K562 (cell line): ENCODE measurements around the gene OGDH. TPM values are rescaled to one million over a fixed set of nuclear protein-coding genes. Genes with fewer than 3 reads are reported as not detected.

Source experiments
- ATAC-seq: fragments of 200-7000 bp; cut with Tn5 transposase; 3 replicates; pipeline ENCODE4 v1.9.1; 2020; ENCODE audit warnings: moderate library complexity
- BruUV-seq: library from RNA; stranded (reverse); fragments of 400-500 nt; replicated peaks from 2 replicates; lab custom pipeline; 2021; lab: Mats Ljungman, UMichigan
- CTCF ChIA-PET: fragments of 300-600 bp; formaldehyde crosslinking; extraction: SDS; loops from one replicate; lab custom pipeline; 2021; ENCODE audit warnings: low intra/inter-chr PET ratio; lab: Yijun Ruan, JAX
- POLR2A ChIA-PET: fragments of 300-600, 350-650 bp; sonication (Branson Sonifier 250); formaldehyde crosslinking; extraction: SDS; loops from one replicate; lab custom pipeline; 2021; ENCODE audit warnings: antibody characterized with exemption, inconsistent platforms; lab: Yijun Ruan, JAX
- DNase-seq, 4 experiments: peaks; one replicate each; pipeline versions ENCODE4 v3.0.0 to v3.0.0-alpha.2; 2011 to 2018; ENCODE audit warnings: low spot score in 3 of 4, mixed read lengths in 3 of 4; ENCODE audit errors: extremely low read depth in 1 of 4
- FAIRE-seq: peaks from 2 replicates; lab custom pipeline; 2011; peaks lifted over from hg19 to GRCh38; lab: Jason Lieb, UNC
- H2AFZ ChIP-seq: 2 replicates; pipeline ENCODE4 v1.6.0; 2011; ENCODE audit warnings: low read depth, low read length, control low read depth, inconsistent platforms
- H3K27ac ChIP-seq: fragments of 200-600 bp; 3 replicates; pipeline ENCODE4 v1.8.0; 2011; ENCODE audit warnings: low read depth, mild to moderate bottlenecking, control low read depth, inconsistent platforms, low read length, moderate library complexity, mixed read lengths; ENCODE audit errors: extremely low read depth
- H3K27me3 ChIP-seq, 2 experiments: fragments of 300-600 bp in 1 of 2; 2 replicates in 1 of 2; 3 replicates in 1 of 2; pipeline versions ENCODE4 v1.6.0 to v1.8.0; 2011; ENCODE audit warnings: inconsistent platforms in 2 of 2, low read length in 2 of 2, mild to moderate bottlenecking in 1 of 2, mixed read lengths in 1 of 2, moderate library complexity in 1 of 2; ENCODE audit not compliant: control insufficient read depth in 2 of 2, insufficient read depth in 2 of 2
- H3K36me3 ChIP-seq: fragments of 300-600 bp; 3 replicates; pipeline ENCODE4 v1.8.0; 2011; ENCODE audit warnings: mild to moderate bottlenecking, low read length, inconsistent platforms; ENCODE audit not compliant: control insufficient read depth, insufficient read depth
- H3K4me1 ChIP-seq, 2 experiments: fragments of 200-600 bp in 1 of 2; replicated peaks in 1 of 2; 2 replicates in 1 of 2; 3 replicates in 1 of 2; pipeline versions ENCODE4 v1.5.1 to v1.8.0; 2011; ENCODE audit warnings: inconsistent platforms in 2 of 2, low read length in 2 of 2, mild to moderate bottlenecking in 1 of 2, mixed read lengths in 1 of 2, moderate library complexity in 1 of 2; ENCODE audit not compliant: control insufficient read depth in 2 of 2, insufficient read depth in 2 of 2
- H3K4me2 ChIP-seq: 2 replicates; pipeline ENCODE4 v1.6.1; 2011; ENCODE audit warnings: low read length, control low read depth, inconsistent platforms, mixed read lengths; ENCODE audit not compliant: insufficient read depth
- H3K4me3 ChIP-seq: fragments of 200-600 bp; sonication (generic), shearing (Covaris generic); 2 replicates; pipeline ENCODE4 v1.5.1; 2016; ENCODE audit warnings: control low read depth, inconsistent platforms
- H3K79me2 ChIP-seq: fragments of 200-600 bp; 3 replicates; pipeline ENCODE4 v1.8.0; 2011; ENCODE audit warnings: low read length, inconsistent platforms; ENCODE audit not compliant: control insufficient read depth, insufficient read depth
- H3K9ac ChIP-seq, 2 experiments: 2 replicates each; pipeline versions ENCODE4 v1.6.0 to v1.6.1; 2011; ENCODE audit warnings: low read depth in 2 of 2, low read length in 2 of 2, control low read depth in 1 of 2, inconsistent platforms in 1 of 2, mild to moderate bottlenecking in 1 of 2, mixed read lengths in 1 of 2; ENCODE audit not compliant: insufficient read depth in 1 of 2
- H3K9me1 ChIP-seq: one replicate; pipeline ENCODE4 v1.6.0; 2011; ENCODE audit warnings: inconsistent platforms, mild to moderate bottlenecking, low read length, moderate library complexity; ENCODE audit not compliant: control insufficient read depth, insufficient read depth
- H3K9me3 ChIP-seq: replicated peaks from 2 replicates; pipeline ENCODE4 v1.5.1; 2011; ENCODE audit warnings: low read depth, low read length, inconsistent platforms; ENCODE audit not compliant: control insufficient read depth, insufficient read depth
- H4K20me1 ChIP-seq: replicated peaks from 2 replicates; pipeline ENCODE4 v1.6.1; 2011; ENCODE audit warnings: low read length, inconsistent platforms, mixed read lengths; ENCODE audit not compliant: control insufficient read depth, insufficient read depth
- ATF7 ChIP-seq: fragments of 450-650 bp; IDR thresholded peaks from 2 replicates; pipeline ENCODE4 v1.7.1; 2014; ENCODE audit warnings: mild to moderate bottlenecking, moderate library complexity
- CEBPB ChIP-seq: fragments of 450-650 bp; IDR thresholded peaks from 2 replicates; pipeline ENCODE4 v1.6.1; 2016; ENCODE audit warnings: missing genetic modification characterization, missing compliant biosample characterization
- CREM ChIP-seq: IDR thresholded peaks from 2 replicates; pipeline ENCODE4 v1.6.1; 2014; ENCODE audit warnings: antibody characterized with exemption, low read depth
- MIER1 ChIP-seq: fragments of 450-650 bp; IDR thresholded peaks from 2 replicates; pipeline ENCODE4 v1.6.1; 2016; ENCODE audit warnings: antibody characterized with exemption, mild to moderate bottlenecking, low read depth
- PHF8 ChIP-seq: fragments of 200-600 bp; sonication (generic); IDR thresholded peaks from 2 replicates; pipeline ENCODE4 v1.6.1; 2012; ENCODE audit warnings: mixed run types, mild to moderate bottlenecking, inconsistent platforms, low read length, moderate library complexity, borderline replicate concordance
- RBBP5 ChIP-seq: fragments of 200-600 bp; sonication (generic); IDR thresholded peaks from 2 replicates; pipeline ENCODE4 v1.6.1; 2012; ENCODE audit warnings: borderline replicate concordance, mild to moderate bottlenecking, low read length, control low read depth, inconsistent platforms; ENCODE audit not compliant: insufficient read depth, poor library complexity, severe bottlenecking
- RUNX1 ChIP-seq: sonication (generic); IDR thresholded peaks from 2 replicates; pipeline ENCODE4 v1.6.1; 2016; ENCODE audit warnings: antibody characterized with exemption, low read depth
- ZNF408 ChIP-seq: fragments of 250-450 bp; sonication (Bioruptor Pico); IDR thresholded peaks from 2 replicates; pipeline ENCODE4 v1.4.0; 2020; ENCODE audit warnings: low read depth, mild to moderate bottlenecking, moderate library complexity
- WGBS: fragments of 100-300 bp; shearing (Covaris generic); methylation state at CpG from one replicate; pipeline ENCODE4 v1.1.6; 2016; ENCODE audit warnings: low coverage, mixed read lengths; ENCODE audit not compliant: insufficient coverage; ENCODE audit errors: missing lambda C conversion rate; 5-methylcytosine and 5-hydroxymethylcytosine counted together
- in situ Hi-C: fragments of 300-500 bp; cut with MboI; formaldehyde crosslinking; loops from 4 replicates; pipeline ENCODE4 v1.15.0; 2018; ENCODE audit warnings: inconsistent platforms, mixed read lengths
- intact Hi-C: fragments of 100-400 bp; cut with micrococcal nuclease; formaldehyde crosslinking; loops from 2 replicates; pipeline ENCODE4 v1.14.2; 2022
- polyA plus RNA-seq, 8 experiments: library from polyadenylated mRNA; depleted of rRNA in 4 of 8; stranded (reverse) in 5 of 8; unstranded in 3 of 8; fragments of >200 nt; fragmentation: Nextera tagmentation in 2 of 8; fragmentation: Illumina TruSeq in 1 of 8; extraction: Ambion mirVana in 2 of 8; extraction: Trizol in 1 of 8; gene quantifications; 2 replicates each; pipeline versions ENCODE4 v1.2.1 to v1.2.3, GENCODE V29; 2011 to 2014; ENCODE audit warnings: inconsistent platforms in 1 of 8, missing spikeins in 1 of 8
- total RNA-seq, 7 experiments: library from RNA; depleted of rRNA in 6 of 7; stranded (reverse); fragments of >200 nt in 6 of 7; fragmentation: Illumina TruSeq in 2 of 7; extraction: Trizol in 2 of 7; gene quantifications; 2 replicates each; pipeline versions ENCODE4 v1.2.1 to v1.2.3, GENCODE V29; 2011 to 2021; ENCODE audit warnings: low replicate concordance in 1 of 7
- TF ChIP-seq, protein P1 (sequence below), 2 experiments: fragments of 200-800 bp in 1 of 2; sonication (Bioruptor generic) in 1 of 2; sonication (generic) in 1 of 2; formaldehyde crosslinking in 1 of 2; IDR thresholded peaks in 1 of 2; conservative IDR thresholded peaks in 1 of 2; 2 replicates each; pipeline versions ENCODE4 v1.5.0 to v1.6.1; 2016 to 2020; ENCODE audit warnings: missing compliant biosample characterization in 1 of 2, missing genetic modification characterization in 1 of 2, missing genetic modification reagents in 1 of 2
- TF ChIP-seq, protein P2 (sequence below): fragments of 250-450 bp; sonication (Bioruptor Pico); IDR thresholded peaks from 2 replicates; pipeline ENCODE4 v1.5.0; 2021; ENCODE audit warnings: mild to moderate bottlenecking, moderate library complexity

The OGDH gene
- total and polyA plus RNA-seq, 9 of the 15 experiments (the other 6 are each of a cell fraction or from before 2014, with no cell fraction given) = 3.1 to 80.3 (median 23.5) TPM

DNA sequence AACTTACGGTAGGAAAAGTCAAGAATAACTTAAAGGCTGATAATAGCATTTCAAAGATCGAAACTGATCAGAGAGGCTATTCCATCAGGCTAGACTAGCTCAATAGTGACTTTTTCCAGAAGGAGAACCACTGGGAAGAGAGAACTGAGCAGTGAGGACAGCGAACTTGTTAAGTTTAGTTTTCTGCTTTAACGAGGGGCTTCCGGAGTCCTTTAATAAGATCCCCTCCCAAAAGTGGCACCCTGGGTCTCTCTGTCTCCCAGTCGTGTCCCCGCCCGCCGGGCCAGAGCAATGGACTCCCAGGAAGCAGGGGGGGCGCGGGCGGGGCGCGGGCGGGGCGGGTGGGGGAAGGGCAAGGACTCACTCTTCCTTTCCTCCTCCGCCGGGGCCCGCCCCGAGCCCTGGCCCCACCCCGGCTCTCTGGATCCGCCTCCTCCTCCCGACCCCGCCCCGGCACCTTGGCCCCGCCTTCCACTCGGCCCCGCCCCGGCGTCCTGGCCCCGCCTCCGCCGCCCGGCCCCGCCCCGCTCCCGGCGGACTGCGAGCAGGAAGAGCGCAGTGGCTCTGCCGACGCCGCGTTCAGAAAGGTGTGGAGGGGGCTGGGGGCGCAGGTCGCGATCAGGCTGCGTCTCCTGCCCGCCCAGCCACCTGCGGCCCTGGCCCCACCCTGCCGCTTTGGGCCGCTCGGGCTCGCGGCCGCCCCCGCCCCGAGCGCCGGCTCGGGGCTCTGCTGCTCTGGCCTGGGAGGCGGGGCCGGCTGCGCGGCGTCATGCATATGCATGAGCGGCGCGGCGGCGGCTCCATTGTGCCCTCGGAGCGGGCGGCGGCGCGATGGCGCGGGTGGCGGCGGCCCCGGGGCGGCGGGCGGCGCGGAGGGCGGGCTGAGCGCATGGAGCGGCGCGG lies 141.9 kb downstream of the OGDH start, which contains the start of gene ZMIZ2:
TSS of gene ZMIZ2 (plus strand) at position 803 of the 903 bp plus-strand sequence. CDS start 7,403 bp downstream, outside the sequence.
- Histone ChIP-seq H3K79me2 (peaks cover 36% of the 10 kb centered on the region), H3K36me3 (peaks cover 19% of the 10 kb centered on the region; the same call in 2 of the 3 replicates), H3K27me3 (no peaks in the 10 kb centered on the region), H3K9me3 (no peaks in the 10 kb centered on the region), H3K4me3 (peak within 1 kb of the TSS; percentile 76), H3K27ac (peak within 1 kb of the TSS; percentile 96), H3K9ac (peak within 1 kb of the TSS; percentile 89 to 97), H3K9me1 (no peaks in the 10 kb centered on the region), H3K4me2 (peak within 1 kb of the TSS; percentile 90), H4K20me1 (peaks cover 8% of the 10 kb centered on the region), H2AFZ (peak within 1 kb of the TSS; percentile 94), H3K4me1 (peaks cover 26 to 33% of the 10 kb centered on the region in 2 experiments; a peak in 4 of 5 replicates)
- FAIRE-seq = peak; percentile 78
- DNase-seq = peak; percentile 90 to 98 (median 98)
- ChIA-PET CTCF (no interaction called here), POLR2A (interaction anchor here (0.7 to 1.9 kb wide), 4 partner anchors 10 to 100 kb away, joined by 3 to 7 read pairs (median 4); partner anchors contain the start of gene H2AZ2)
- WGBS = under 1% methylated on average over 24 of the region's 92 CpGs
- ATAC-seq = peak; percentile 90
- in situ Hi-C loops = no loop called here
- intact Hi-C loops = loop anchor here (5.0 to 10.0 kb wide), 2 partner anchors 49 to 97 kb away; partner anchors contain the start of genes H2AZ2 and PPIA
- BruUV-seq = no TSS peak
- no peak for TF ChIP-seq MIER1
- no peak for TF ChIP-seq ZNF408 (CRISPR knock-in tag)
- TF ChIP-seq CREM = peak; percentile 64
- TF ChIP-seq PHF8 = peak; percentile 86
- TF ChIP-seq RBBP5 = peak; percentile 45
- TF ChIP-seq ATF7 = peak; percentile 46; the same call in 1 of the 2 replicates
- TF ChIP-seq CEBPB = peak; percentile 51; the same call in 1 of the 2 replicates
- TF ChIP-seq, protein P1, sequence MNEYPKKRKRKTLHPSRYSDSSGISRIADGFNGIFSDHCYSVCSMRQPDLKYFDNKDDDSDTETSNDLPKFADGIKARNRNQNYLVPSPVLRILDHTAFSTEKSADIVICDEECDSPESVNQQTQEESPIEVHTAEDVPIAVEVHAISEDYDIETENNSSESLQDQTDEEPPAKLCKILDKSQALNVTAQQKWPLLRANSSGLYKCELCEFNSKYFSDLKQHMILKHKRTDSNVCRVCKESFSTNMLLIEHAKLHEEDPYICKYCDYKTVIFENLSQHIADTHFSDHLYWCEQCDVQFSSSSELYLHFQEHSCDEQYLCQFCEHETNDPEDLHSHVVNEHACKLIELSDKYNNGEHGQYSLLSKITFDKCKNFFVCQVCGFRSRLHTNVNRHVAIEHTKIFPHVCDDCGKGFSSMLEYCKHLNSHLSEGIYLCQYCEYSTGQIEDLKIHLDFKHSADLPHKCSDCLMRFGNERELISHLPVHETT (CRISPR knock-in tag; conservative IDR thresholded peaks at IDR 0.05 in 1 of 2, IDR thresholded peaks at IDR 0.05 in 1 of 2) = peak in 1 of 2 experiments; percentile 71; a peak in 2 of 4 replicates
- TF ChIP-seq RUNX1 = no peak
- TF ChIP-seq, protein P2, sequence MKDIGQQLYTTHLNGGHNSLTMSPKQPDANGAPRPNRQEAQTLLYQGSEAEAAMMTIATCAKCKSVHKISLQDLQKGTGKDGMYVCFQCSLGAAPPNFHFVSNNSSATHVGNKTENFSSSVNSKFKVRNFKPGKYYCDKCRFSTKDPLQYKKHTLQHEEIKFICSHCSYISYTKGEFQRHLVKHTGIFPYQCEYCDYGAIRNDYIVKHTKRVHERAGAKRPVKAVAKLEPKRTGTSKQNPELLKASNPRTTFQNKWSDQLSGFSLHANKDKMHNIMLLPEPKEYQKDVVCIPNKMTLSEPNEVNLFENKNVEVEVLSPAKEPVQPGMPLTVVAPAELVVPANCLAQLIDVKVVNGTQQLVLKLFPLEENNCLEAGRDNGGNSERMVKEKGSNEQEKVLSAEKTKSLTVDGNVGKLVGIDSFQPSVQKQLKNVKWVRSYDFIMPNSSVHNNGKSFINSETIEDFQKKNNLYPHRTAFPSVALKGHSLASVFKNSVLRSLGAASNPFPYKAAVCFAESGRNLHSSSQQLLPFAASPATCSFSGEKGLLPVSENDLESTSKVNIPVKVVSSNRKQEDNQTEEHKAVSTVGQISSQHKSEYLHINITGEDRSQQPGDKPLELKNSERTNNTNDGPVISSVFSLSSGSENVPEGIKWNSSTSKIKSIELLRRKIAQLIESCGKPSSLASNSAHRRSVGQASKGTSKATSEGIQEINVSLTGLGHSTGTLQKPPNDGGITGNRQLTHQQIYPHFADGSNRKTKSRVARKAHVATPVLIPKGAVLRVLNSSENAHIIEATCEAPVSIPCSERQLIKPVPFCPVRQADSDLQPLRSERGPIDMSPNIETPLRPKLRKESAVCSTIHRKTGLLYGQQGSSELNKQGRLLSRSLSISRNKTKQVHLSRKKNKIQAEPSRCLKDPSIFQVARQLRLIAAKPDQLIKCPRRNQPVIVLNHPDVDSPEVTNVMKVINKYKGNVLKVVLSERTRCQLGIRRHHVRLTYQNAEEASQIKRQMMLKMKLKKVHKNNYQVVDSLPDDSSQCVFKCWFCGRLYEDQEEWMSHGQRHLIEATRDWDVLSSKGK (CRISPR knock-in tag) = no peak
